MCF 10A (cell line): Measurements from ENCODE around the gene MAGEB17. TPM values are rescaled to one million over a fixed set of nuclear protein-coding genes. Genes with fewer than 3 reads are reported as not detected.

Experiments used
- BruUV-seq: library from RNA; stranded (reverse); fragments of 400-500 nt; replicated peaks from 2 replicates; lab custom pipeline; 2021; lab: Mats Ljungman, UMichigan
- CTCF ChIA-PET: fragments of 300-600 bp; sonication (Branson Sonifier 250); formaldehyde crosslinking; extraction: SDS; loops from one replicate; lab custom pipeline; 2021; ENCODE audit warnings: antibody characterized with exemption, inconsistent platforms; lab: Yijun Ruan, JAX
- POLR2A ChIA-PET: fragments of 300-600, 350-650 bp; sonication (Branson Sonifier 250); formaldehyde crosslinking; extraction: SDS; loops from one replicate; lab custom pipeline; 2020; ENCODE audit warnings: antibody characterized with exemption, inconsistent platforms; lab: Yijun Ruan, JAX
- DNase-seq: peaks from one replicate; pipeline ENCODE4 v3.0.0-alpha.2; 2018; ENCODE audit not compliant: unreplicated experiment
- H3K27ac Mint-ChIP-seq: one replicate; pipeline ENCODE4 v1.8.0; 2022; ENCODE audit warnings: mild to moderate bottlenecking, low read depth, mixed read lengths; ENCODE audit not compliant: unreplicated experiment
- H3K27me3 Mint-ChIP-seq: one replicate; pipeline ENCODE4 v1.8.0; 2022; ENCODE audit warnings: mixed read lengths; ENCODE audit not compliant: insufficient read depth, unreplicated experiment
- H3K36me3 Mint-ChIP-seq: one replicate; pipeline ENCODE4 v1.8.0; 2022; ENCODE audit warnings: mild to moderate bottlenecking, moderate library complexity, mixed read lengths; ENCODE audit not compliant: insufficient read depth, unreplicated experiment
- H3K4me1 Mint-ChIP-seq: one replicate; pipeline ENCODE4 v1.8.0; 2022; ENCODE audit warnings: mixed read lengths; ENCODE audit not compliant: insufficient read depth, unreplicated experiment
- H3K4me3 Mint-ChIP-seq: one replicate; pipeline ENCODE4 v1.8.0; 2022; ENCODE audit warnings: mild to moderate bottlenecking, moderate library complexity, mixed read lengths; ENCODE audit not compliant: unreplicated experiment
- H3K9me3 Mint-ChIP-seq: one replicate; pipeline ENCODE4 v1.8.0; 2022; ENCODE audit warnings: mixed read lengths; ENCODE audit not compliant: unreplicated experiment
- intact Hi-C: fragments of 100-400 bp; cut with micrococcal nuclease; formaldehyde crosslinking; loops from 2 replicates; pipeline ENCODE4 v1.14.1; 2022
- total RNA-seq: library from RNA; stranded (reverse); gene quantifications from 2 replicates; pipeline ENCODE4 v1.2.3, GENCODE V29; 2022
- TF ChIP-seq, protein P1 (sequence below): fragments of 200-600 bp; IDR thresholded peaks from one replicate; pipeline ENCODE4 v1.8.0; 2022; ENCODE audit warnings: antibody characterized with exemption, mild to moderate bottlenecking; ENCODE audit not compliant: unreplicated experiment

Gene MAGEB17
- total RNA-seq, 1 experiment from 2014 or later: not detected

DNA sequence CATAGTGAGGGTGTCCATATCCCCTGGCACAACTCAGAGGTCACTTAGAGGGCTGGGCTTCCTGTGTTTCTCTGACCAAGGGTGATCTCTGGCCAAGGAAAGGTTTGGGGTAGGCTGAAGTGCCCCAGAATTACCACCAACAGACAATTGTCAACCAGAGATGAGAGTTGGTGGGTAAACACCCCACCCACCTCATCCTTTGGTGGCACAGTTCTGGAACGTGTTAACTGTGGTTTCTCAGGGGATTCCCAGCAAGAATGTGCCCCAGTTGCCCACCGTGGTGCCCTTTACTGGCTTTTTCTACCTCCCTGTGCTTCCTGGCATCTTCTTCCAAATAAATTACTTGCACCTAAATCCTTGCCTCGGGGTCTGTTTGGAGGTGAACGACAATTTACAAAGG lies 26.8 kb upstream of the MAGEB17 start:
- ChIA-PET CTCF (interaction anchor here (0.8 to 1.1 kb wide), 2 partner anchors 199 to 361 kb away, joined by 3 read pairs; no protein-coding TSS in a partner anchor), POLR2A (no interaction called here)
- TF ChIP-seq, protein P1, sequence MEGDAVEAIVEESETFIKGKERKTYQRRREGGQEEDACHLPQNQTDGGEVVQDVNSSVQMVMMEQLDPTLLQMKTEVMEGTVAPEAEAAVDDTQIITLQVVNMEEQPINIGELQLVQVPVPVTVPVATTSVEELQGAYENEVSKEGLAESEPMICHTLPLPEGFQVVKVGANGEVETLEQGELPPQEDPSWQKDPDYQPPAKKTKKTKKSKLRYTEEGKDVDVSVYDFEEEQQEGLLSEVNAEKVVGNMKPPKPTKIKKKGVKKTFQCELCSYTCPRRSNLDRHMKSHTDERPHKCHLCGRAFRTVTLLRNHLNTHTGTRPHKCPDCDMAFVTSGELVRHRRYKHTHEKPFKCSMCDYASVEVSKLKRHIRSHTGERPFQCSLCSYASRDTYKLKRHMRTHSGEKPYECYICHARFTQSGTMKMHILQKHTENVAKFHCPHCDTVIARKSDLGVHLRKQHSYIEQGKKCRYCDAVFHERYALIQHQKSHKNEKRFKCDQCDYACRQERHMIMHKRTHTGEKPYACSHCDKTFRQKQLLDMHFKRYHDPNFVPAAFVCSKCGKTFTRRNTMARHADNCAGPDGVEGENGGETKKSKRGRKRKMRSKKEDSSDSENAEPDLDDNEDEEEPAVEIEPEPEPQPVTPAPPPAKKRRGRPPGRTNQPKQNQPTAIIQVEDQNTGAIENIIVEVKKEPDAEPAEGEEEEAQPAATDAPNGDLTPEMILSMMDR: no peak
- no TSS peak for BruUV-seq
- Mint-ChIP-seq H3K36me3 (no peaks in the 10 kb centered on the region), H3K4me3 (no peak overlapping the region), H3K4me1 (no peaks in the 10 kb centered on the region), H3K27me3 (peaks cover 78% of the 10 kb centered on the region), H3K9me3 (no peaks in the 10 kb centered on the region), H3K27ac (no peak overlapping the region)
- intact Hi-C loops: no loop called here
- no peak for DNase-seq

DNA sequence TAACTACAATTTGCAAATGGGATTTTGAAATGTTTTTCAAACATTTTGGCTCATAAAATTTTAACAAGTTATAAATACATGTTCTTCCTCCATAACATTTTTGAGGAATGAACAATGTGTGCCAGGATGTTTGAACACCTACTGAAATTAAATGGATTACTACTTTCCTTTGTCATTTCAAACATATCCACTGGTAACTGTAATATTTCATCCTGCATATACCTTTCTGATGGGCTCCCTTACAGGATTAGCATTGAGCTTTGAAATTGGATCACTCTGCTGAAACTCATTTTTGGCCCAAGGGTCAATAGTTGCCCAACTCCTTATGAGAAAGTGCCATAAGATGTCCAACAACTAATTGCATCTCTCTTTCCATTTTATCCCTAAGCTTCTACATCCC lies 26.3 kb upstream of the MAGEB17 start:
- no peak for DNase-seq
- no peaks in the 10 kb centered on the region for H3K36me3 Mint-ChIP-seq
- ChIA-PET CTCF (interaction anchor here (0.6 to 1.1 kb wide), 2 partner anchors 49 to 362 kb away, joined by 3 read pairs; no protein-coding TSS in a partner anchor), POLR2A (no interaction called here)
- intact Hi-C loops: no loop called here
- no peak overlapping the region for H3K4me3 Mint-ChIP-seq
- no peak overlapping the region for H3K27ac Mint-ChIP-seq
- TF ChIP-seq, protein P1: no peak
- no peaks in the 10 kb centered on the region for H3K4me1 Mint-ChIP-seq
- peaks cover 78% of the 10 kb centered on the region for H3K27me3 Mint-ChIP-seq
- no TSS peak for BruUV-seq
- no peaks in the 10 kb centered on the region for H3K9me3 Mint-ChIP-seq

DNA sequence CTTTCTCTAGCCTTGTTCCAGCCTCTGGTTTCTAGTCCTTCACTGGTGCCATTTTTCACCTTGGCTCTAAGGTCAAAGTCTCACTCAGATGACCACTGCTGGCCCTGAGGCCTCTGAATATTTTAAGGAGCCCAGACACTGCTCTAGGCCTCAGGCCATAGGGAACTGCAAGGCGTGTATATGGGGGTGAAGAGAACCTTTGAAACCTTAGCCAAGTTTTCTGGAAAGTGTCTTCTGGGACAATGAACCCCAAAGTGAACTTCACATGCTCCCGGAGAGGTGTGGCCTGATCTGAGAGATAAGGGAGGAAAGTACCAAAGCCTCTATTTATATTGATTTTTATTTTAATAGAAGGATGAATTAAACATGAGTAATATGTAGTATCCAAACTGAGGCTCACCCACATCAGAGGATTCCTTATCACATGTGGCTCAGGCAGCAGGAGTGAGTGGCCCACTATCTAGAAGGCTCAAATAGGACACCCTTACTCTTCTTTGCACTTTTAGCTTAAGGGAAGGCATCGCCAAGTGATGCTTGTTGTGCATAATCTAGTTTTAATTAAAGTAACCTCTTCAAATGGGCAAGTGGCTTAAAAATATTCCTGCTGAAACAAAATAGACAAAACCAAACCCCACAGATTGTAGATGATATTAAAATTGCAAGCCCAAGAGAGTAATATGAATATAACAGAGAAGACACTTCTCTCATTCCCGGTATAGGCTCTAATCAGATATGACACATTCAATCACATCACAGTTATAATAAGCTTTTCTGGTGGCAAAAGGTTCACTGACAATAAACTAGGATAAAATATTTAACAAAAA lies 25.6 kb upstream of the MAGEB17 start:
- TF ChIP-seq, protein P1: no peak
- Mint-ChIP-seq H3K27me3 (peaks cover 76% of the 10 kb centered on the region), H3K4me1 (no peaks in the 10 kb centered on the region), H3K4me3 (no peak overlapping the region), H3K27ac (no peak overlapping the region), H3K36me3 (no peaks in the 10 kb centered on the region), H3K9me3 (no peaks in the 10 kb centered on the region)
- ChIA-PET CTCF (interaction anchor here (0.6 to 1.3 kb wide), 3 partner anchors 15 to 363 kb away, joined by 3 read pairs; no protein-coding TSS in a partner anchor), POLR2A (no interaction called here)
- no TSS peak for BruUV-seq
- intact Hi-C loops: no loop called here
- no peak for DNase-seq

DNA sequence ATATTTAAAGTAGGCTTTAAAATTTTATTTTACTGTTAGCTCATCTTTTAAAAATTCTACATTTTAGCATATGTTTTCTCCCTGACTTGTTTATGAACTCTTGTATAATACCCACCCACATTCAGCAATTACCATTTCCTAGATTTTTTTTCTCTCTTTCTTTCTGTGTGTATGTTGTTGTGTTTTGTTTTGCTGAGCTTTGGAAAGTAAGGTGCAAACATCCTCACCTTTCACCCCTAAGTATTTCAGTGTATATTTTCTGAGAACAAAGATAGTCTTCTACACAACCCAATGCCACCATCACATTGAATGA lies 25.1 kb upstream of the MAGEB17 start:
- no peaks in the 10 kb centered on the region for H3K4me1 Mint-ChIP-seq
- ChIA-PET CTCF (interaction anchor here (0.5 to 2.4 kb wide), 3 partner anchors 14 to 159 kb away, joined by 3 to 7 read pairs (median 3); partner anchors contain the start of gene GRPR), POLR2A (no interaction called here)
- H3K27me3 Mint-ChIP-seq: peaks cover 70% of the 10 kb centered on the region
- no TSS peak for BruUV-seq
- H3K9me3 Mint-ChIP-seq: no peaks in the 10 kb centered on the region
- intact Hi-C loops: no loop called here
- no peaks in the 10 kb centered on the region for H3K36me3 Mint-ChIP-seq
- no peak for DNase-seq
- H3K27ac Mint-ChIP-seq: no peak overlapping the region
- TF ChIP-seq, protein P1: no peak
- no peak overlapping the region for H3K4me3 Mint-ChIP-seq
